ENCODE results near the gene SIL1.
A peak's percentile ranks its signal among the peaks of the same experiment; 100 is the strongest.

SIL1 gene

DNA sequence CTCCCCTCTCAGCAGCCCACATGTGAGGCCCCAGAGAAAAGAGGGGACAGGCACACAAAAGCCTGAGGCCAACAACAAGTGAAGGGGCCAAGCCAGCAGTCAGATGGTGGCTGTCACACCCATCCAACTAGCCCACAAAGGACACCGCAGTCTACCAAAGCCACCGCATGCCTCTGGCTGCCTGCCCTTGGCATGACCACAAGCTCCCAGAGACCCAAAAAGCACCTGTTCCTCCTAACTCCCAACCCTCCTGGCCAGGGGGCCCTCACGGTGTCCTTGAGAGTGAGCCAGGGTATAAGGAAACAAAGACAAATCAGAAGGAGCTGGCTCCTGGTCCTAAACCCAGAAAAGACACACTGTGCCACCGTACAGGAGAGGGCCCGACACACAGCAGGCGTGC is 245.2 kb downstream of the SIL1 start:
- Histone ChIP-seq H3K9me3 (ENCODE audit: severe bottlenecking) (no peaks in the 10 kb centered on the region), H3K27ac (peak overlapping the region; percentile 81), H3K4me3 (ENCODE audit: low read depth, low read length) (no peak overlapping the region), H3K27me3 (ENCODE audit: insufficient read depth, low read depth, severe bottlenecking) (no peaks in the 10 kb centered on the region), H3K36me3 (no peaks in the 10 kb centered on the region; the same call in 1 of the 2 replicates)
- TF ChIP-seq, protein P1, sequence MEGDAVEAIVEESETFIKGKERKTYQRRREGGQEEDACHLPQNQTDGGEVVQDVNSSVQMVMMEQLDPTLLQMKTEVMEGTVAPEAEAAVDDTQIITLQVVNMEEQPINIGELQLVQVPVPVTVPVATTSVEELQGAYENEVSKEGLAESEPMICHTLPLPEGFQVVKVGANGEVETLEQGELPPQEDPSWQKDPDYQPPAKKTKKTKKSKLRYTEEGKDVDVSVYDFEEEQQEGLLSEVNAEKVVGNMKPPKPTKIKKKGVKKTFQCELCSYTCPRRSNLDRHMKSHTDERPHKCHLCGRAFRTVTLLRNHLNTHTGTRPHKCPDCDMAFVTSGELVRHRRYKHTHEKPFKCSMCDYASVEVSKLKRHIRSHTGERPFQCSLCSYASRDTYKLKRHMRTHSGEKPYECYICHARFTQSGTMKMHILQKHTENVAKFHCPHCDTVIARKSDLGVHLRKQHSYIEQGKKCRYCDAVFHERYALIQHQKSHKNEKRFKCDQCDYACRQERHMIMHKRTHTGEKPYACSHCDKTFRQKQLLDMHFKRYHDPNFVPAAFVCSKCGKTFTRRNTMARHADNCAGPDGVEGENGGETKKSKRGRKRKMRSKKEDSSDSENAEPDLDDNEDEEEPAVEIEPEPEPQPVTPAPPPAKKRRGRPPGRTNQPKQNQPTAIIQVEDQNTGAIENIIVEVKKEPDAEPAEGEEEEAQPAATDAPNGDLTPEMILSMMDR (IDR thresholded peaks at IDR 0.05; ENCODE audit: low read depth, low read length), result no peak
- no peak for DNase-seq

DNA sequence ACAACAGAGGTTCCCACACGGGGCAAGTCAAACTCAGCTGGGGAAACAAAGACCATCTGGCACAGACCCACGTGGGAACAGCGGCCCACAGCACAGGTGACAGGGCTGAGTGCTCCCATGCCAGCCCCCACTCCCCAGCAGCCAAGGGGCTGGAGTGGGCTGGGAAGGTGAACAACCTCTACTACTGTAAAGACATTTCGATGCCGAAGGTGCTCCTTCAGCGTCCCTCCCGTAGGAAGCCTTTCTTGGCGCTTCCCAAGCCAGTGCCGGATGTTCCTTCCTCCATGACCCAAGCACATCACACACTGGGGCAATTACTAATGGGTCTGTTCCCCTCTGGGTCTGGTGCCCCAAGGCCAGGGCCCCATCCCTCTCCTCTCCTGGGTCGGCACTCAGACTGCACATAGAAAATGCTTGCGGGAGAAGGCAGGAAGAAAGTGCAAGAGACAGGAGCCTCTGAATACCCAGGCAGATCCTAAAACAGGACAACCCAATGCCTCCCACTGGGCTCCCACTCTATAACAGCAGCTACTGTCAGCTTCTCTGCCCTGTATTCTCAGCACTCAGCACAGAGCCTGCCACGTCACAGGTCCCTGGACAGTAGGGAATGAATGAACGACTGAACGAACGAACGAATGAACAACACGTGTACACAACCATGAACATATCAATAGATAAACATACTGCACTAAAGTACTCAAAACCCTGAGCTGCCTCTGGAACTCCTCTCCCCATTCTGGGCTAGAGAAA is 246.0 kb downstream of the SIL1 start:
- Histone ChIP-seq H3K36me3 (peaks cover 8% of the 10 kb centered on the region), H3K27me3 (ENCODE audit: insufficient read depth, low read depth, severe bottlenecking) (no peaks in the 10 kb centered on the region), H3K4me3 (ENCODE audit: low read depth, low read length) (no peak overlapping the region), H3K9me3 (ENCODE audit: severe bottlenecking) (no peaks in the 10 kb centered on the region), H3K27ac (peak overlapping the region; percentile 81)
- no peak for DNase-seq
- TF ChIP-seq, protein P1 (IDR thresholded peaks at IDR 0.05; ENCODE audit: low read depth, low read length), result no peak

- no peak for DNase-seq
- TF ChIP-seq, protein P1 (IDR thresholded peaks at IDR 0.05; ENCODE audit: low read depth, low read length), result no peak
- H3K27ac ChIP-seq, result peak overlapping the region; percentile 81
- H3K4me3 ChIP-seq (ENCODE audit: low read depth, low read length), result no peak overlapping the region
- no peaks in the 10 kb centered on the region for H3K27me3 ChIP-seq (ENCODE audit: insufficient read depth, low read depth, severe bottlenecking)
- no peaks in the 10 kb centered on the region for H3K9me3 ChIP-seq (ENCODE audit: severe bottlenecking)
- peaks cover 16% of the 10 kb centered on the region for H3K36me3 ChIP-seq
Measured at GRCh38 chr5:138951091-138951985, 246.8 kb downstream of the SIL1 start.

GRCh38 chr5:138950421-138951031 is 247.6 kb downstream of the SIL1 start:
- Histone ChIP-seq H3K36me3 (peaks cover 19% of the 10 kb centered on the region), H3K27me3 (ENCODE audit: insufficient read depth, low read depth, severe bottlenecking) (no peaks in the 10 kb centered on the region), H3K27ac (no peak overlapping the region), H3K9me3 (ENCODE audit: severe bottlenecking) (no peaks in the 10 kb centered on the region), H3K4me3 (ENCODE audit: low read depth, low read length) (no peak overlapping the region)
- TF ChIP-seq, protein P1 (IDR thresholded peaks at IDR 0.05; ENCODE audit: low read depth, low read length), result no peak
- no peak for DNase-seq

GRCh38 chr5:138949988-138950387 is 248.2 kb downstream of the SIL1 start:
- Histone ChIP-seq H3K4me3 (ENCODE audit: low read depth, low read length) (no peak overlapping the region), H3K27me3 (ENCODE audit: insufficient read depth, low read depth, severe bottlenecking) (no peaks in the 10 kb centered on the region), H3K36me3 (peaks cover 19% of the 10 kb centered on the region), H3K27ac (no peak overlapping the region), H3K9me3 (ENCODE audit: severe bottlenecking) (no peaks in the 10 kb centered on the region)
- TF ChIP-seq, protein P1 (IDR thresholded peaks at IDR 0.05; ENCODE audit: low read depth, low read length), result no peak
- no peak for DNase-seq
